ENCODE measurements around the gene REXO4.

Gene REXO4

DNA sequence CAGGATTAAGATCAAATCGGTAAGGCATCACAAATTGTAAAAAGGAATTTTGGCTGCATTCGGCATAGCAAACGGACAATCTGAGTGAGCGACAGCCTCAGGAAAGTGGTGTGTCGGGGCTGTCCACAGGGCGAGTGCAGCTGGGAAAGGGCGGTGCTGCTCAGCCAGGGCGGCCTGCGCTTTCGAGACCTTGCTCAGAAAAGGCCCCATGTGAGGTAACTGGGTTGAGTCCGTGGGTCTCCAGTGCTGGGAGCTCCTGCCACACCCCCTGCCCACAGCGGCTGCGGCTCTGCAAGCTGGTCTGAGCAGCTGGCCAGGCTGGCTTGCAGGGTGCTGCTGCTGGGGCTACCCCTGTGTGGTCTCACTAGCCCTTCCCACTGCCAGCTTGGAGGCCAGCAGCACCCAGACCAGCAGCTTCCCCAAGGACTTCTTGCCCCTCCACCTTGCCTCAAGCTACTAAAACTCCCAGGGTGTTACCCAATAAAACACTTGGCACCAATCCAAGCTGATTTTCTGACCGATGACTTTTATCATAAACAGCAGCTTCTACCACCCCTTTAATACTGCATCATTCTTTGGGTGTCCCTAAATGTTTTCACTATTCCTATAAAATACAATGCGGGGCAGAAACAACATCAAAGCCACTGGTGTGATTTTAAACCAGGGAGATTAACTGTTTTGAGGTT lies 55.3 kb downstream of the REXO4 start:
- no peak for DNase-seq

DNA sequence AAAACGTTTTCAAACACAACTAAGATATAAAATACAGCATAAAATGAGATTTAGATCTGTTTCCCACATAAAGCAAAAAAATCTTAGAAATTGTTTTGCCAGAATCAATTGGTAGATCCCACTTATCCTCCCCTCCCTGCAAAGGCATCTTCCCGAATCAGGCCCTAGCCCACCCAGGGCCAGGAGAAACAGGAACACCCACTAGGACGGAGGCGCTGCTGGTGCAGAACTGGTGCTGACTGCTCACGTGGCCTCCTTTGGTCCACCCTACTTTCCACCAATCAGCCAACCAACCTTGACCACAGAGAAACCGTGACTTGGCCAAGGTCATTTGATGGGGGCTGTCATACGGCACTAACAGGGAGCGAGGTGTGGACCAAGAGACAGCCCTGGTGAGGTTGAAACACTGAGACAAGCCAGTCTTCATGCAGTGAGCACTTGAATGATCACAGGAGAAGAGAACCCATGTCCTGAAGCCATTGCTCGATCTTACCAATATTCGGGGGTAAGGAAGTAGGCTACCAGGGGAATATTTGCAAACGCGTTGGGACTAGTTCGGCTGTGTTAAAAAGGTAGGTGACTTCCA lies 56.2 kb downstream of the REXO4 start:
- no peak for DNase-seq

DNA sequence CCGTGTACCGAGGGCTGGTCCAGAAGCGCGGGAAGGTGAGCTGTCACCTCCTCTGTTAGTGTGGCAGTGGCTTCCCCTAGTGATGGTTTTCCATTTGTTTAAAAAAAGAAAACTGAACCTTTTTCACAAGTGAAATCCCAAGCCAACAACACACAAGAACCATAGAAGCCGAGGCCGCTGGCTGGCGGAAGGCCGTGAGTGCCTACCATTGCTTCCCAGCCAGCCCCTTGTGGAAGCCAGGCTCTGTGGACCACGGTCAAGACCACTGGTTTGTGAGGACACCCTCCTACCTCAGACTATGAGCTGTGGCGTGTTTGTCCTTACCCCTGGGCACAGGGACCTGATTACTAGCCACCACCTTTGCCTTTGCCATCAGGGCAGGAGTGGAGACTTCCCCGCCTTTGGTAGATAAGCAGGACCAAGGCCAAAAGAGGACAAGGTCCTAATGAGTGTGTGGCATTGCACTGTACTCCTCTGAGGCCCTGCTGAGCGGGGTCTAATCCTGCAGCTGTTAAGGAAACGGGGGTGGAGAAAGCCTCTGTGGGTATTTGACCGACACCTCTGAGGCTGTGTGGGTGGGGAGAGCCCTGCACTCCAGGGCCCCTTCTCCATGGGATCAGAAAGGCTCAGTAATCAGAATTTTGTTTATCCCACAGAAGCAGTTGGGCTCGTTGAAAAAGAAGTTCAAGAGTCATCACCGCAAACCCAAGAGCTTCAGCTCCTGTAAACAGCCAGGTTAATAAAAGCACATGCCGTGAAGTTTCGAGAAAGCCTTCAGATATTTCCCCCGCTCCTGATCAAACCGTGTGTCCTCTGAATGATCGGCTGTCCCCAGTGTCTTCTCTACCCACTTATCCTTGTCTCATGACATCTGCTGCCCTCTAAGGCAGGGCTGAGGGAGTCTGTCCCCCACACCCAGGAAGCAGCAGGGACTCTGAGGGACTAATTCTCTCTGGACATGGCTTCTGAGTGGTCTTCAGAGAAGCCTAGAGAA lies 57.1 kb downstream of the REXO4 start:
- no peak for DNase-seq

DNA sequence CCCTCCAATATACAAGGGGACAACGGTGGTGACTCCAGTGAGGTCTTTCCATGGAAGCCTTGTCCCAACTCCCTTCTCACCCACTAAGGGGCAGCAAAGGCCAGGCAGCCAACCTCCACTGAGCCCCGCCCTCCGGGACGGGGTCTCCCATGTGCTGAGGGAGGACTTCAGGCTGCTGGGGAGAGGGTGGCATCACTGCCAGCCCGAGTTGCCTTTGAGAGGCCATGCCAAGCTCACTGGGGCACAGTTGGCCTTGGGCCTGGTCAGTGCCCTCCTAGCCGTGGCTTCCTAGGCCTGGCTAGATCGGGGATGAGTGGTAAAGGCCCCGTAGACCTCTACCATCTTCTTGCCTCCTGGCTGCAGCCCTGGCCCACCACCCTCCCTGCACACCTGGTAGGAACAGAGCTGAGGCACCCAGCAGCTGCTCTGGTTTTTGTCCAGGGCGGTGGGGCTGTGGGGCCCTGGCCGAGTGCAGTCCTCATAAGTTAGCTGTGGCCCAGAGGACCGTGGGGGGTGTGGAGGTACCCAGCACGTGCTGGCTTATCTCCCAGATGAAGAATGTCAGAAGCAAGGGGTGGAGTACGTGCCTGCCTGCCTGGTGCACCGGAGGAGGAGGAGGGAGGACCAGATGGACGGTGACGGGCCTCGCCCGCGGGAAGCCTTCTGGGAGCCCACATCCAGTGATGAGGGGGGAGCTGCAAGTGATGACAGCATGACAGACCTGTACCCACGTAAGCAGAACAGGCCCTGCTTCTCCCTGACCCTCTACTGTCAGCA lies 58.2 kb downstream of the REXO4 start:
- DNase-seq = no peak

DNA sequence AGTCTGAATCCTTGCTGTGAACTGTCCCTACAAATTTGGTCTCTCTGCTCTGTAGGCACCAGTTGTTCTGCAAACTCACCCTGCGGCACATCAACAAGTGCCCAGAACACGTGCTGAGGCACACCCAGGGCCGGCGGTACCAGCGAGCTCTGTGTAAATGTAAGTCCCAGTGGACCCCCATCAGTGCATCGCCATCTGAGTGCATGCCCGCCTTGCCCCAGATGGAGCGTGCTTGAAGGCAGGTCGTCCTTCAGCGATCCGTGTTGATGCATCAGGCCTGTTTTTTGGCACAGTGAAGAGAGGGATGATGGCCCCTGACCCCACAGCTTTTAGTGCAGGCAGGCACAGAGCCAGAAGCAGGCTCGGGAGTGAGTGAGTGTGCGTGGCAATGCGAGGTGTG lies 60.2 kb downstream of the REXO4 start:
- DNase-seq = no peak

DNA sequence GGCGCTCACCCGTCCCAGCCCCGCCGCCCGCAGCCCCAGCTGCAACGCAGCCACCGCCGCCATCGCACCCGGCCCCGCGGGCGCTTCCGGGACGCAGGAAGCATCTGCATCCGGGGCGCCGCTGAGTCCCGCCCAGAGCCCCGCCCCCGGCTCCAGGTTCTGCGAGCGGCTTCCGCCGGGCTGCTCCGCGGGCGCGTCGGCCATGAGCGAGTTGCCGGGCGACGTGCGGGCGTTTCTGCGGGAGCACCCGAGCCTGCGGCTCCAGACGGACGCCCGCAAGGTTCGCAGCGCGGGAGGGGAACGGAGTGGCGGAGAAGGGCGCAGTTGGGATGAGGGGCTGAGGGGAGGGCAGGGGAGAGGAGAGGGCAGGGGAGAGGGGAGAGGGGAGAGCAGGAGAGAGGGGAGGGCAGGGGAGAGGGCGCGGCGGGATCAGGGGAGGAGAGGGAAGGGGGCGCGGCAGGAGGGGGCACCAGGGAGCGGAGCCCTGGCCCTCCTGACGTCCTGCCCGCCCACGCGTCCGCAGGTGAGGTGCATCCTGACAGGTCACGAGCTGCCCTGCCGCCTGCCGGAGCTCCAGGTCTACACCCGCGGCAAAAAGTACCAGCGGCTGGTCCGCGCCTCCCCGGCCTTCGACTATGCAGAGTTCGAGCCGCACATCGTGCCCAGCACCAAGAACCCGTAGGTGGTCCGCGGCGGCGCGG lies 61.3 kb downstream of the REXO4 start, which contains the start of the genes SURF1 and SURF2:
Gene SURF1, minus strand, starts transcription at position 97 of the 701 bp plus-strand sequence. Its CDS starts 34 bp downstream, at position 63.
Gene SURF2, plus strand, starts transcription at position 160 of the 701 bp plus-strand sequence. Its CDS starts 43 bp downstream, at position 203.
- peak; percentile 28 for DNase-seq

Measured in SHP77 treated with DMSO at 0.1 percent for 48 hours (cell line).